ENCODE measurements around the gene NUP107.

GRCh38 chr12:68749443-68749842 is 62.7 kb downstream of the NUP107 start:
- TF ChIP-seq POLR2A (IDR thresholded peaks at IDR 0.05) (no peak), CTCF (IDR thresholded peaks at IDR 0.05) (no peak)
